ENCODE results near the gene DGKA.
"Not testable (repeated sequence)": the region's sequence is repeated elsewhere in the genome, so short reads cannot be mapped to it uniquely, and the experiment has no call there.

The DGKA gene

DNA sequence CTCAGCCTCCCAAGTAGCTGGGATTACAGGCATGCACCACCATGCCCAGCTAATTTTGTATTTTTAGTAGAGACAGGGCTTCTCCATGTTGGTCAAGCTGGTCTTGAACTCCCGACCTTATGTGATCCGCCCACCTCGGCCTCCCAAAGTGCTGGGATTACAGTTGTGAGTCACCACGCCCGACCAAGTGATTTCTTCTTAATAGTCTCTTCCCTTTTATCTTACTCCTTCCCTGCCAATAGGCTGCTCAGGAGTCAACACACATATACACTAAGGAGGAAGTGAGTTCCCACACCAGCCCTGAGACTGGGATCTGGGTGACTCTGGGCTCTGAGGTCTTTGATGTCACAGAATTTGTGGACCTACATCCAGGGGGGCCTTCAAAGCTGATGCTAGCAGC lies 72.4 kb downstream of the DGKA start:
- not testable (repeated sequence) for H3K18ac ChIP-seq (ENCODE audit: low read length); H3K79me1 ChIP-seq (ENCODE audit: low read depth, low read length); H2AK5ac ChIP-seq (ENCODE audit: low read depth, low read length); H3K4me1 ChIP-seq (ENCODE audit: control insufficient read depth in 2 of 2, insufficient read depth in 1 of 2, low read depth in 1 of 2, low read length in 2 of 2); H3K14ac ChIP-seq (ENCODE audit: low read length); H3K27ac ChIP-seq (replicated peaks; ENCODE audit: low read length); H2BK5ac ChIP-seq (ENCODE audit: low read length); H4K8ac ChIP-seq (ENCODE audit: low read depth, low read length); H2BK120ac ChIP-seq (ENCODE audit: low read depth, low read length); H3K4ac ChIP-seq (ENCODE audit: low read length); H3K27me3 ChIP-seq (ENCODE audit: control insufficient read depth in 3 of 3, insufficient read depth in 3 of 3, low read depth in 1 of 3, low read length in 3 of 3); H2BK12ac ChIP-seq (ENCODE audit: low read length); H3K9me3 ChIP-seq (replicated peaks in 1 of 2; ENCODE audit: control insufficient read depth in 2 of 2, insufficient read depth in 1 of 2, low read depth in 1 of 2, low read length in 2 of 2); H2BK15ac ChIP-seq (ENCODE audit: low read length); H2AFZ ChIP-seq (ENCODE audit: low read length); H3K23ac ChIP-seq (ENCODE audit: low read depth, low read length, poor library complexity); H3K4me2 ChIP-seq (ENCODE audit: insufficient read depth, low read length, poor library complexity, severe bottlenecking); DNase-seq (ENCODE audit: low spot score); H3K4me3 ChIP-seq (ENCODE audit: low read length in 2 of 2); H4K91ac ChIP-seq (ENCODE audit: low read depth, low read length, poor library complexity); H3K9ac ChIP-seq (ENCODE audit: low read depth, low read length, poor library complexity)
- WGBS, 2 donors (ENCODE audit: extremely low coverage in 2 of 2, insufficient read length in 2 of 2, insufficient replicate concordance in 1 of 2), result no CpG with 5 or more reads among the region's 5 CpGs
- peaks cover 14 to 33% of the 10 kb centered on the region in 2 donors for H3K36me3 ChIP-seq (replicated peaks in 1 of 2; ENCODE audit: control insufficient read depth in 2 of 2, insufficient read depth in 2 of 2, low read length in 2 of 2)

All from neuronal stem cell (in vitro differentiated cells).